ENCODE measurements around the gene KIAA0513. TPM values are rescaled to one million over a fixed set of nuclear protein-coding genes. Genes with fewer than 3 reads are reported as not detected.

Gene KIAA0513
- polyA plus RNA-seq, 1 donor (not counting 4 experiments of a cell fraction or from before 2014, with no cell fraction given) = 3.3 TPM

- H3K27ac ChIP-seq (ENCODE audit: control insufficient read depth, insufficient read depth, low read length) = no peak overlapping the region
- dilution Hi-C loops (cut with MboI; ENCODE audit: extremely low pct_ligation_motif_present, low sequenced_read_pairs) = no loop called here
Measured at GRCh38 chr16:85007496-85008214, 19.9 kb upstream of the KIAA0513 start.

DNA sequence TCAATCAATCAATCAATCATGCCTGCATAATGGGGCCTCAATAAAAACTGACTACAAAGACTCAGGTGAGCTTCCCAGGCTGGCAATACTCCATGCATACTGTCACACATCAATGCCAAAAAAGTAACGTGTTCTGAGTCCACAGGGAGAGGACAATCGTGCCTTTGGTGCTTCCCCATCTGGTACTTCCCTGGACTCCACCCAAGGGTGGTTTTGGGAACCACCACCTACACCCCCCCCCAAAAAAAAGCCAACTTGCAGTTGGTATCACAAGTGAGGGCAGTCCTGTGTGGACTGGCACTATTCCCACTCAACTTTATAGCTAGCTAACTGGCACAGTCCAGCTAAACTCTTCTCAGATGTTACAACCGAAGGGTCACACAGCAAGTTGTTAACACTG lies 19.3 kb upstream of the KIAA0513 start:
- Histone ChIP-seq H3K9me3 (ENCODE audit: control insufficient read depth, low read depth, low read length) (no peaks in the 10 kb centered on the region), H2AFZ (ENCODE audit: control insufficient read depth, low read length) (no peak overlapping the region), H3K4me3 (ENCODE audit: control insufficient read depth in 2 of 3, extremely low read depth in 1 of 3, insufficient read depth in 2 of 3, low read depth in 1 of 3, low read length in 3 of 3) (no peak overlapping the region), H3K4me1 (ENCODE audit: control insufficient read depth, extremely low read depth, insufficient read depth, low read length) (peaks cover 46% of the 10 kb centered on the region), H3K27me3 (ENCODE audit: control insufficient read depth, extremely low read depth, insufficient read depth, low read length) (no peaks in the 10 kb centered on the region), H3K27ac (ENCODE audit: control insufficient read depth, insufficient read depth, low read length) (no peak overlapping the region), H3K79me2 (ENCODE audit: control insufficient read depth, insufficient read depth, low read length) (peaks cover 60% of the 10 kb centered on the region), H3K4me2 (ENCODE audit: control insufficient read depth, extremely low read depth, insufficient read depth, low read depth, low read length) (peak overlapping the region; percentile 27), H3K36me3 (ENCODE audit: control insufficient read depth in 2 of 2, extremely low read depth in 1 of 2, insufficient read depth in 2 of 2, low read length in 2 of 2) (peaks cover 0 to 2% of the 10 kb centered on the region in 2 experiments), H4K20me1 (ENCODE audit: control insufficient read depth, extremely low read depth, insufficient read depth, low read length) (no peaks in the 10 kb centered on the region), H3K9ac (ENCODE audit: control insufficient read depth, extremely low read depth, insufficient read depth, low read length) (no peak overlapping the region), H3K9me1 (ENCODE audit: control insufficient read depth, extremely low read depth, insufficient read depth, low read length) (peaks cover 2% of the 10 kb centered on the region)
- no peak for FAIRE-seq
- DNase-seq (ENCODE audit: low read depth, low spot score) = no peak
- dilution Hi-C loops (cut with MboI; ENCODE audit: extremely low pct_ligation_motif_present, low sequenced_read_pairs) = no loop called here
- TF ChIP-seq CTCF (optimal IDR thresholded peaks at IDR 0.05 in 1 of 3, IDR thresholded peaks at IDR 0.05 in 1 of 3, conservative IDR thresholded peaks at IDR 0.05 in 1 of 3; ENCODE audit: extremely low read depth in 1 of 3, insufficient read depth in 2 of 3, low read length in 3 of 3) (no peak), EZH2 (IDR thresholded peaks at IDR 0.05; ENCODE audit: low read length) (no peak)

More at GRCh38 chr16:85007496-85008214, 19.9 kb upstream of the KIAA0513 start:
- Histone ChIP-seq H3K79me2 (ENCODE audit: control insufficient read depth, insufficient read depth, low read length) (peaks cover 66% of the 10 kb centered on the region), H3K4me3 (ENCODE audit: control insufficient read depth in 2 of 3, extremely low read depth in 1 of 3, insufficient read depth in 2 of 3, low read depth in 1 of 3, low read length in 3 of 3) (no peak overlapping the region), H4K20me1 (ENCODE audit: control insufficient read depth, extremely low read depth, insufficient read depth, low read length) (no peaks in the 10 kb centered on the region), H3K9me3 (ENCODE audit: control insufficient read depth, low read depth, low read length) (no peaks in the 10 kb centered on the region), H3K36me3 (ENCODE audit: control insufficient read depth in 2 of 2, extremely low read depth in 1 of 2, insufficient read depth in 2 of 2, low read length in 2 of 2) (peaks cover under 1 to 5% of the 10 kb centered on the region in 2 experiments), H3K4me2 (ENCODE audit: control insufficient read depth, extremely low read depth, insufficient read depth, low read depth, low read length) (no peak overlapping the region), H3K27me3 (ENCODE audit: control insufficient read depth, extremely low read depth, insufficient read depth, low read length) (no peaks in the 10 kb centered on the region), H3K4me1 (ENCODE audit: control insufficient read depth, extremely low read depth, insufficient read depth, low read length) (peaks cover 50% of the 10 kb centered on the region), H2AFZ (ENCODE audit: control insufficient read depth, low read length) (no peak overlapping the region), H3K9me1 (ENCODE audit: control insufficient read depth, extremely low read depth, insufficient read depth, low read length) (peaks cover 2% of the 10 kb centered on the region), H3K9ac (ENCODE audit: control insufficient read depth, extremely low read depth, insufficient read depth, low read length) (no peak overlapping the region)
- no peak for FAIRE-seq
- DNase-seq (ENCODE audit: low read depth, low spot score) = no peak
- TF ChIP-seq CTCF (optimal IDR thresholded peaks at IDR 0.05 in 1 of 3, IDR thresholded peaks at IDR 0.05 in 1 of 3, conservative IDR thresholded peaks at IDR 0.05 in 1 of 3; ENCODE audit: extremely low read depth in 1 of 3, insufficient read depth in 2 of 3, low read length in 3 of 3) (no peak), EZH2 (IDR thresholded peaks at IDR 0.05; ENCODE audit: low read length) (no peak)
